ENCODE measurements around the gene CEMIP2. TPM values are rescaled to one million over a fixed set of nuclear protein-coding genes. Genes with fewer than 3 reads are reported as not detected.

CEMIP2 gene
- total and polyA plus RNA-seq, 4 donors = 37.3 to 150 (median 89.9) TPM

- WGBS, 2 donors = 51 to 63% methylated on average over 3 of the region's 3 CpGs
Measured at GRCh38 chr9:71681708-71682272, 86.5 kb downstream of the CEMIP2 start.

GRCh38 chr9:71681104-71681707 is 87.1 kb downstream of the CEMIP2 start:
- no peak for TF ChIP-seq CTCF (IDR thresholded peaks at IDR 0.05; ENCODE audit: control extremely low read depth, extremely low read depth)
- 24 to 72% methylated on average over 1 of the region's 1 CpG for WGBS, 2 donors
- DNase-seq (peak in 1 of 3 donors; percentile 31), ATAC-seq (ENCODE audit: insufficient read depth, low FRiP score) (no peak)
- H3K27me3 ChIP-seq (ENCODE audit: control insufficient read depth in 3 of 3, insufficient read depth in 3 of 3, low read length in 2 of 3) = no peaks in the 10 kb centered on the region
- H3K9ac ChIP-seq (ENCODE audit: insufficient read depth in 1 of 2, low read length in 2 of 2) = no peak overlapping the region
- no peaks in the 10 kb centered on the region for H3K9me3 ChIP-seq (ENCODE audit: control insufficient read depth in 4 of 4, insufficient read depth in 3 of 4, low read length in 3 of 4)
- no peak overlapping the region for H3K27ac ChIP-seq (ENCODE audit: low read depth in 1 of 2, low read length in 1 of 2)
- H3K36me3 ChIP-seq (ENCODE audit: control insufficient read depth in 4 of 4, insufficient read depth in 4 of 4, low read length in 4 of 4) = peaks cover 0 to 7% (median 3%) of the 10 kb centered on the region in 4 donors
- H3K4me1 ChIP-seq (ENCODE audit: control insufficient read depth in 5 of 5, insufficient read depth in 5 of 5, low read length in 5 of 5) = peaks cover 6 to 36% (median 14%) of the 10 kb centered on the region in 5 donors
- no peak overlapping the region for H3K4me3 ChIP-seq

More at GRCh38 chr9:71681708-71682272, 86.5 kb downstream of the CEMIP2 start:
- no peak overlapping the region for H3K9ac ChIP-seq (ENCODE audit: insufficient read depth in 1 of 2, low read length in 2 of 2)
- H3K4me1 ChIP-seq (ENCODE audit: control insufficient read depth in 5 of 5, insufficient read depth in 5 of 5, low read length in 5 of 5) = peaks cover 3 to 36% (median 14%) of the 10 kb centered on the region in 5 donors
- H3K4me3 ChIP-seq = no peak overlapping the region
- peaks cover 0 to 7% (median 3%) of the 10 kb centered on the region in 4 donors for H3K36me3 ChIP-seq (ENCODE audit: control insufficient read depth in 4 of 4, insufficient read depth in 4 of 4, low read length in 4 of 4)
- ATAC-seq (ENCODE audit: insufficient read depth, low FRiP score) (no peak), DNase-seq (peak in 2 of 3 donors; percentile 56 to 59)
- no peak for TF ChIP-seq CTCF (IDR thresholded peaks at IDR 0.05; ENCODE audit: control extremely low read depth, extremely low read depth)
- H3K27ac ChIP-seq (ENCODE audit: low read depth in 1 of 2, low read length in 1 of 2) = peak overlapping the region in 1 of 2 donors; percentile 74
- H3K27me3 ChIP-seq (ENCODE audit: control insufficient read depth in 3 of 3, insufficient read depth in 3 of 3, low read length in 2 of 3) = no peaks in the 10 kb centered on the region
- H3K9me3 ChIP-seq (ENCODE audit: control insufficient read depth in 4 of 4, insufficient read depth in 3 of 4, low read length in 3 of 4) = no peaks in the 10 kb centered on the region

- Histone ChIP-seq H3K27me3 (ENCODE audit: control insufficient read depth in 3 of 3, insufficient read depth in 3 of 3, low read length in 2 of 3) (no peaks in the 10 kb centered on the region), H3K4me3 (no peak overlapping the region), H3K27ac (ENCODE audit: low read depth in 1 of 2, low read length in 1 of 2) (no peak overlapping the region), H3K4me1 (ENCODE audit: control insufficient read depth in 5 of 5, insufficient read depth in 5 of 5, low read length in 5 of 5) (peaks cover 6 to 36% (median 14%) of the 10 kb centered on the region in 5 donors), H3K36me3 (ENCODE audit: control insufficient read depth in 4 of 4, insufficient read depth in 4 of 4, low read length in 4 of 4) (peaks cover 0 to 4% (median 1%) of the 10 kb centered on the region in 4 donors), H3K9me3 (ENCODE audit: control insufficient read depth in 4 of 4, insufficient read depth in 3 of 4, low read length in 3 of 4) (no peaks in the 10 kb centered on the region), H3K9ac (ENCODE audit: insufficient read depth in 1 of 2, low read length in 2 of 2) (no peak overlapping the region)
- no peak for TF ChIP-seq CTCF (IDR thresholded peaks at IDR 0.05; ENCODE audit: control extremely low read depth, extremely low read depth)
- ATAC-seq (ENCODE audit: insufficient read depth, low FRiP score) = no peak
- DNase-seq = peak in 2 of 3 donors; percentile 44 to 54
- 45 to 54% methylated on average over 5 of the region's 5 CpGs for WGBS, 2 donors
Measured at GRCh38 chr9:71680189-71680980, 87.9 kb downstream of the CEMIP2 start.
